ENCODE results near the gene UGT2A3.

Gene UGT2A3

DNA sequence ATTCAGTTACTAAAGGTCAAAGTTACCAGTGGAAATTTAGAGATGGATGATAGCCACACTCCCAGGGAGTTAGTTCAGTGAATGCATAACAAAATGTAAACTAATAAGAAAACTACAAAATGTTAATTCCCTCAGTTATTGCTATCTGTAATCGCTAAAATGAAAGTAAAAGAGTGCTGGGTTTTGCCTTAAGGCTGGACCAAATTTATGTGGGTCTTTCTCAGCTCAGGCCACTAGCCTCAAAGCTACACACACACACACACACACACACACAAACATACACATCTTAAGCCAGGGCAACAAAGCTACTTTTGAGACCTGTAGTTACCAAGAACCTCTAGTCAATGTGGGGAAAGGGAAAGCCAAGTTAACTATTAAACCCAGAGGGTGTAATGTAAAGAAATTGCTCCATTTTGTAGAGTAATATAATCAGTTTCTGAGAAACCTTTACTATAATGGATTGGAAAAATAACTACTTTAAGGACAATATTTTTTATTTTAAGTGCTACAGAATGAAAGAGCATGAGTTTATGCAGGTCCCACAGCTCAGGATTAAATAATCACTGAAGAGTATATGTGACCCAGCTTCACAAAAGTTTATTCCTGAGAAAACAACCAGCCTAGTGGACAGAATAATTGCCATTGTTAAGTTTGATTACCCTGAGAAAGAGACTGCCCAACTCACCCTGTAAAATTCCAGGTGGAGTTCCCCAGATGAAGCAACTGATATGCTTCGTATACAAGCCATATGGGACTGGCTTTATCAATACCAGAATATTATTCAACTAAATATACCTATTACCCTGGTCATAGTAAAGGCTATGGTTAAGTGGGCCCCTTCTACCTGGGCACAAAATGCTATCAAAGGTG is 8.9 kb upstream of the UGT2A3 start:
- TF ChIP-seq NFIC (IDR thresholded peaks at IDR 0.05): no peak
- no peak for TF ChIP-seq CREB1 (IDR thresholded peaks at IDR 0.05; ENCODE audit: low read depth)
- no peak for TF ChIP-seq FOXM1 (IDR thresholded peaks at IDR 0.05; ENCODE audit: borderline replicate concordance, low read depth)
- no peak for TF ChIP-seq TAF1 (IDR thresholded peaks at IDR 0.05; ENCODE audit: low read depth)

DNA sequence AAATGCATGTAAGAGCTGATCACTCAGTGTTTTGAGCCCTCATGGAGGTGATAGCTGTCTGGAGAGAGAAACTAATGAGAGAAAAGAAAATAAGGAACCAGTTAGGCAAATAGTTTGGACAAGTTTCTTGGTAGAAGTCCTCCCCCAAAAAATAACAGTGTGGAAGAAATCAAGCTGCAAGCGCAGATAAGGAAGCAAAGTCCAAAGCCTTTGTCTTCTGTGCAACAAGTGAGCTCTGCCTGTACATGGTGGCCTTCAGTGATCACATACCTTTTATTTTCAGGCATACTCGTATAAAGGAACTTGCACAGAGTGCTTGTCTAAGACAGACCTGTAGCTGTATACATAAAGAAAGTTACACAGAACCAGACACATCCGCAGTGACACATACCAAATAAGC is 2.5 kb upstream of the UGT2A3 start:
- TF ChIP-seq, protein P1, sequence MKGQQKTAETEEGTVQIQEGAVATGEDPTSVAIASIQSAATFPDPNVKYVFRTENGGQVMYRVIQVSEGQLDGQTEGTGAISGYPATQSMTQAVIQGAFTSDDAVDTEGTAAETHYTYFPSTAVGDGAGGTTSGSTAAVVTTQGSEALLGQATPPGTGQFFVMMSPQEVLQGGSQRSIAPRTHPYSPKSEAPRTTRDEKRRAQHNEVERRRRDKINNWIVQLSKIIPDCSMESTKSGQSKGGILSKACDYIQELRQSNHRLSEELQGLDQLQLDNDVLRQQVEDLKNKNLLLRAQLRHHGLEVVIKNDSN (IDR thresholded peaks at IDR 0.05): no peak
- TF ChIP-seq, protein P2, sequence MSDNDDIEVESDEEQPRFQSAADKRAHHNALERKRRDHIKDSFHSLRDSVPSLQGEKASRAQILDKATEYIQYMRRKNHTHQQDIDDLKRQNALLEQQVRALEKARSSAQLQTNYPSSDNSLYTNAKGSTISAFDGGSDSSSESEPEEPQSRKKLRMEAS (IDR thresholded peaks at IDR 0.05): no peak
- no peak for TF ChIP-seq CEBPB (IDR thresholded peaks at IDR 0.05)
- no peak for TF ChIP-seq TCF12 (IDR thresholded peaks at IDR 0.05; ENCODE audit: low read depth)
- TF ChIP-seq, protein P3, sequence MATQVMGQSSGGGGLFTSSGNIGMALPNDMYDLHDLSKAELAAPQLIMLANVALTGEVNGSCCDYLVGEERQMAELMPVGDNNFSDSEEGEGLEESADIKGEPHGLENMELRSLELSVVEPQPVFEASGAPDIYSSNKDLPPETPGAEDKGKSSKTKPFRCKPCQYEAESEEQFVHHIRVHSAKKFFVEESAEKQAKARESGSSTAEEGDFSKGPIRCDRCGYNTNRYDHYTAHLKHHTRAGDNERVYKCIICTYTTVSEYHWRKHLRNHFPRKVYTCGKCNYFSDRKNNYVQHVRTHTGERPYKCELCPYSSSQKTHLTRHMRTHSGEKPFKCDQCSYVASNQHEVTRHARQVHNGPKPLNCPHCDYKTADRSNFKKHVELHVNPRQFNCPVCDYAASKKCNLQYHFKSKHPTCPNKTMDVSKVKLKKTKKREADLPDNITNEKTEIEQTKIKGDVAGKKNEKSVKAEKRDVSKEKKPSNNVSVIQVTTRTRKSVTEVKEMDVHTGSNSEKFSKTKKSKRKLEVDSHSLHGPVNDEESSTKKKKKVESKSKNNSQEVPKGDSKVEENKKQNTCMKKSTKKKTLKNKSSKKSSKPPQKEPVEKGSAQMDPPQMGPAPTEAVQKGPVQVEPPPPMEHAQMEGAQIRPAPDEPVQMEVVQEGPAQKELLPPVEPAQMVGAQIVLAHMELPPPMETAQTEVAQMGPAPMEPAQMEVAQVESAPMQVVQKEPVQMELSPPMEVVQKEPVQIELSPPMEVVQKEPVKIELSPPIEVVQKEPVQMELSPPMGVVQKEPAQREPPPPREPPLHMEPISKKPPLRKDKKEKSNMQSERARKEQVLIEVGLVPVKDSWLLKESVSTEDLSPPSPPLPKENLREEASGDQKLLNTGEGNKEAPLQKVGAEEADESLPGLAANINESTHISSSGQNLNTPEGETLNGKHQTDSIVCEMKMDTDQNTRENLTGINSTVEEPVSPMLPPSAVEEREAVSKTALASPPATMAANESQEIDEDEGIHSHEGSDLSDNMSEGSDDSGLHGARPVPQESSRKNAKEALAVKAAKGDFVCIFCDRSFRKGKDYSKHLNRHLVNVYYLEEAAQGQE (IDR thresholded peaks at IDR 0.05; ENCODE audit: low read depth): no peak
- TF ChIP-seq YY1 (IDR thresholded peaks at IDR 0.05; ENCODE audit: low read depth): no peak
- TF ChIP-seq CREB1 (IDR thresholded peaks at IDR 0.05; ENCODE audit: low read depth): no peak
- TF ChIP-seq RAD21 (IDR thresholded peaks at IDR 0.05; ENCODE audit: low read depth): no peak
- TF ChIP-seq EP300 (IDR thresholded peaks at IDR 0.05; ENCODE audit: borderline replicate concordance): no peak
- TF ChIP-seq NFIC (IDR thresholded peaks at IDR 0.05): no peak
- no peak for TF ChIP-seq FOXM1 (IDR thresholded peaks at IDR 0.05; ENCODE audit: borderline replicate concordance, low read depth)
- TF ChIP-seq TEAD4 (IDR thresholded peaks at IDR 0.05): no peak
- no peak for TF ChIP-seq ZBTB7A (IDR thresholded peaks at IDR 0.05; ENCODE audit: low read depth)
- no peak for TF ChIP-seq EGR1 (IDR thresholded peaks at IDR 0.05)
- no peak for TF ChIP-seq TAF1 (IDR thresholded peaks at IDR 0.05; ENCODE audit: low read depth)

DNA sequence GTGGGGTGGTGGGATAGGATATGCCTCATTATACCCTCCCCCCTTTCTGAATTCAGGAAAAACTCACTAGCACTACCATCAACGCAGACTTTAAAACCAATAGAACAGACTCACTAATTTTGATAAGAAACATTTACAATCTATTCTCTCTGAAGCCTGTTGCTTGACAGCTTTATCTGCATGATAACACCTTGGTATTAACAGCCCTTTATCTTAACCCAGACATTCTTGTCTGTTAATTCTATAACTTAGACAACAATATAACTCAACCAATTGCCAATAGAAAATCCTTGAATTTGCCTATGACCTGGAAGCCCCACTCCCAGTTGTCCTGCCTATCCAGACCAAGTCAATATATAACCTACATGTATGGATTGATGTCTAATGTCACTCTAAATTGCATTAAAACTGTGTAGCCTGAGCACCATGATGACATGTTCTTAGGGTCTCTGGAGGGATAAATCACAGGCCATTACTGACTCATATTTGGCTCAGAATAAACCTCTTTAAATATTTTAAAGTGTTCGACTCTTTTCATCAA is 1.5 kb upstream of the UGT2A3 start:
- no peak for TF ChIP-seq TEAD4 (IDR thresholded peaks at IDR 0.05)
- TF ChIP-seq TAF1 (IDR thresholded peaks at IDR 0.05; ENCODE audit: low read depth): no peak
- TF ChIP-seq CREB1 (IDR thresholded peaks at IDR 0.05; ENCODE audit: low read depth): no peak
- no peak for TF ChIP-seq NFIC (IDR thresholded peaks at IDR 0.05)
- TF ChIP-seq FOXM1 (IDR thresholded peaks at IDR 0.05; ENCODE audit: borderline replicate concordance, low read depth): no peak
- no peak for TF ChIP-seq TCF12 (IDR thresholded peaks at IDR 0.05; ENCODE audit: low read depth)
- no peak for TF ChIP-seq ZBTB7A (IDR thresholded peaks at IDR 0.05; ENCODE audit: low read depth)
- no peak for TF ChIP-seq CEBPB (IDR thresholded peaks at IDR 0.05)
- TF ChIP-seq, protein P2 (IDR thresholded peaks at IDR 0.05): no peak

DNA sequence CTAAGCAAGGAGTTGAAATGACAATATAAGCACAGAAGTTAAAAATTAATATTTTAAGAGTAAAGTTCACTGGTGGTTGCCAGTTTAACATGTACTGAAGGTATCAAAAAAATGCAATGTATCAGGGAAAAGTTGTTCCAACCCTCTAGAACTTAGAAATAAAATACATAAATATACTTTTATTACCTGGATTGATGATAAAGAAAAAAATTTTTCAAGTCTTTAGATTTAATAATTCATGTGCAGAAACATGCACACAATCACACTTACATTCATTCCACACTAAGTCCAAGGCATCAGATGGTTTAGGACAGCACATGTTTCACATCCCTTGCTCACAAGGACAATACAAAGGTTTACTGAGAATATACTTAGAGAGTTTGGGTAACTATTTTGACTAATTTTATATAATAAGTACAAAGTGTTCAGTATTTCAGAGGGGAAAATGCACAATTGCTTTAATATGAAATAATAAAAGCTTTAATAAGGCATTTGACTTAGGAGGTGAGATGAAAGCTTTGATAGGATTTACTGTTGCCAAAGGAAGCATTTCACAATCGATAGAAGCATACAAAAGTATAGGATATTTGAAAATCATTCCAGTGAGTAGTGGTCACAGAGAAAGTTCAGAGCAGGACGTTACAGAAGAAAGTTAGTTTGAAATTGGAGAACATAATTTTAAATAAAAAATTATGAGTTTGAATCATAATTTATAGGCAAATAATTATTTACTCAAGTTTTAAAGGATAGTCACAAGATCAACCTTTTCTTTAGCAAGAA is 392 bp upstream of the UGT2A3 start:
- no peak for TF ChIP-seq ZBTB7A (IDR thresholded peaks at IDR 0.05; ENCODE audit: low read depth)
- TF ChIP-seq, protein P3 (IDR thresholded peaks at IDR 0.05; ENCODE audit: low read depth): no peak

DNA sequence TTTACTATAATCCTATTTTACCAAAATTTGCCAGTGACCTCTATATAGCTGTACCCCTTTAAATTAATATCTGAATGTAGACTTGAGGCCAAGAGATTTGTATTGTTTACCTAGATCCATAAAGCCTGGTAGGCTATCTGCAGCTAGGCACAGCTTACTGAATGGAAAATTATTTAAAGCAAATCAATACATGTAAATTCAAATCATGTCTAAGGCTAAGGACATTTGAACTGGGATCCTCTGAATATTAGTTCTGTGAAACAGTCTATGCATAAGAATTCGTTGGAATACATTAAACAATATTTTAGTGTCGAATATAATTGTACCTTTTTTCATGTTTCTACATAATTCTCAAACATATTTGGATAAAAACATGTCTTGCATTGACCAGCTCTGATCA is 1.6 kb downstream of the UGT2A3 start:
- TF ChIP-seq TEAD4 (IDR thresholded peaks at IDR 0.05) (no peak), CEBPB (IDR thresholded peaks at IDR 0.05) (no peak), EGR1 (IDR thresholded peaks at IDR 0.05) (no peak), EP300 (IDR thresholded peaks at IDR 0.05; ENCODE audit: borderline replicate concordance) (no peak), CREB1 (IDR thresholded peaks at IDR 0.05; ENCODE audit: low read depth) (no peak), ZBTB7A (IDR thresholded peaks at IDR 0.05; ENCODE audit: low read depth) (no peak), YY1 (IDR thresholded peaks at IDR 0.05; ENCODE audit: low read depth) (no peak), RAD21 (IDR thresholded peaks at IDR 0.05; ENCODE audit: low read depth) (no peak), FOXM1 (IDR thresholded peaks at IDR 0.05; ENCODE audit: borderline replicate concordance, low read depth) (no peak), TAF1 (IDR thresholded peaks at IDR 0.05; ENCODE audit: low read depth) (no peak), TCF12 (IDR thresholded peaks at IDR 0.05; ENCODE audit: low read depth) (no peak), NFIC (IDR thresholded peaks at IDR 0.05) (no peak)
- TF ChIP-seq, protein P3 (IDR thresholded peaks at IDR 0.05; ENCODE audit: low read depth): no peak
- TF ChIP-seq, protein P2 (IDR thresholded peaks at IDR 0.05): no peak
- TF ChIP-seq, protein P1 (IDR thresholded peaks at IDR 0.05): no peak

Measured in Ishikawa (cell line).